HepG2 (cell line): ENCODE data around the gene DUSP15. TPM values are rescaled to one million over a fixed set of nuclear protein-coding genes. Genes with fewer than 3 reads are reported as not detected.

Experiments used
- CBX5 ChIP-seq: sonication (generic); formaldehyde crosslinking; IDR thresholded peaks from 2 replicates; pipeline ENCODE4 v1.4.0; 2020; ENCODE audit warnings: missing genetic modification reagents, borderline replicate concordance
- GABPB1 ChIP-seq: IDR thresholded peaks from 2 replicates; pipeline ENCODE4 v1.6.1; 2016; ENCODE audit warnings: mild to moderate bottlenecking, missing genetic modification reagents, moderate library complexity, missing compliant biosample characterization
- IRF1 ChIP-seq: sonication (generic); formaldehyde crosslinking; IDR thresholded peaks from 2 replicates; pipeline ENCODE4 v1.4.0; 2020; ENCODE audit warnings: low read depth, mild to moderate bottlenecking, missing genetic modification reagents
- KLF15 ChIP-seq: sonication (generic); formaldehyde crosslinking; IDR thresholded peaks from 2 replicates; pipeline ENCODE4 v1.8.1; 2023; ENCODE audit warnings: borderline replicate concordance, mild to moderate bottlenecking, inconsistent platforms, missing genetic modification reagents, mixed read lengths
- SALL1 ChIP-seq: sonication (generic); formaldehyde crosslinking; IDR thresholded peaks from 2 replicates; pipeline ENCODE4 v1.8.0; 2022; ENCODE audit warnings: mild to moderate bottlenecking, missing genetic modification reagents
- SMAD1 ChIP-seq: sonication (generic); formaldehyde crosslinking; IDR thresholded peaks from 2 replicates; pipeline ENCODE4 v1.4.0; 2020; ENCODE audit warnings: missing genetic modification reagents, low read depth, mild to moderate bottlenecking, borderline replicate concordance
- SMC3 ChIP-seq: IDR thresholded peaks from 2 replicates; pipeline ENCODE4 v1.6.1; 2011; ENCODE audit warnings: low read length, improper control_type of control experiment
- STAT5B ChIP-seq: sonication (generic); formaldehyde crosslinking; IDR thresholded peaks from 2 replicates; pipeline ENCODE4 v1.4.0; 2020; ENCODE audit warnings: missing genetic modification reagents
- UBTF ChIP-seq: sonication (generic); formaldehyde crosslinking; IDR thresholded peaks from 2 replicates; pipeline ENCODE4 v1.4.0; 2020; ENCODE audit warnings: mild to moderate bottlenecking, missing genetic modification reagents
- ZMYM3 ChIP-seq: sonication (generic); formaldehyde crosslinking; IDR thresholded peaks from 2 replicates; pipeline ENCODE4 v1.5.1; 2020; ENCODE audit warnings: mild to moderate bottlenecking, missing genetic modification reagents
- ZNF235 ChIP-seq: sonication (generic); formaldehyde crosslinking; IDR thresholded peaks from 2 replicates; pipeline ENCODE4 v1.8.1; 2023; ENCODE audit warnings: mild to moderate bottlenecking, missing genetic modification reagents, borderline replicate concordance
- ZNF513 ChIP-seq: sonication (generic); formaldehyde crosslinking; conservative IDR thresholded peaks from 2 replicates; pipeline ENCODE4 v1.5.0; 2020; ENCODE audit warnings: missing genetic modification reagents
- ZNF687 ChIP-seq: sonication (generic); formaldehyde crosslinking; IDR thresholded peaks from 2 replicates; pipeline ENCODE4 v1.5.1; 2020; ENCODE audit warnings: mild to moderate bottlenecking, missing genetic modification reagents, moderate library complexity
- ZNF704 ChIP-seq: sonication (generic); formaldehyde crosslinking; IDR thresholded peaks from 2 replicates; pipeline ENCODE4 v1.8.1; 2023; ENCODE audit warnings: mild to moderate bottlenecking, inconsistent platforms, moderate library complexity, missing genetic modification reagents, borderline replicate concordance
- polyA plus RNA-seq, 8 experiments: library from polyadenylated mRNA; depleted of rRNA in 3 of 8; stranded (reverse) in 7 of 8; unstranded in 1 of 8; fragments of >200 nt; fragmentation: Illumina TruSeq in 4 of 8; extraction: Trizol in 4 of 8; gene quantifications; 2 replicates each; pipeline versions ENCODE4 v1.2.1 to v1.2.3, GENCODE V29; 2011 to 2016; ENCODE audit warnings: low read depth in 4 of 8, missing spikeins in 1 of 8, mixed read lengths in 1 of 8; ENCODE audit not compliant: insufficient read depth in 1 of 8
- total RNA-seq, 5 experiments: library from RNA; depleted of rRNA; stranded (reverse); fragments of >200 nt; fragmentation: Illumina TruSeq; extraction: Trizol; gene quantifications; 2 replicates each; pipeline ENCODE4 v1.2.3, GENCODE V29; 2016; ENCODE audit warnings: low read depth in 1 of 5

Gene DUSP15
- total and polyA plus RNA-seq, 2 of the 13 experiments (the other 11 are each of a cell fraction or from before 2014, with no cell fraction given): 0.17 to 0.93 TPM

DNA sequence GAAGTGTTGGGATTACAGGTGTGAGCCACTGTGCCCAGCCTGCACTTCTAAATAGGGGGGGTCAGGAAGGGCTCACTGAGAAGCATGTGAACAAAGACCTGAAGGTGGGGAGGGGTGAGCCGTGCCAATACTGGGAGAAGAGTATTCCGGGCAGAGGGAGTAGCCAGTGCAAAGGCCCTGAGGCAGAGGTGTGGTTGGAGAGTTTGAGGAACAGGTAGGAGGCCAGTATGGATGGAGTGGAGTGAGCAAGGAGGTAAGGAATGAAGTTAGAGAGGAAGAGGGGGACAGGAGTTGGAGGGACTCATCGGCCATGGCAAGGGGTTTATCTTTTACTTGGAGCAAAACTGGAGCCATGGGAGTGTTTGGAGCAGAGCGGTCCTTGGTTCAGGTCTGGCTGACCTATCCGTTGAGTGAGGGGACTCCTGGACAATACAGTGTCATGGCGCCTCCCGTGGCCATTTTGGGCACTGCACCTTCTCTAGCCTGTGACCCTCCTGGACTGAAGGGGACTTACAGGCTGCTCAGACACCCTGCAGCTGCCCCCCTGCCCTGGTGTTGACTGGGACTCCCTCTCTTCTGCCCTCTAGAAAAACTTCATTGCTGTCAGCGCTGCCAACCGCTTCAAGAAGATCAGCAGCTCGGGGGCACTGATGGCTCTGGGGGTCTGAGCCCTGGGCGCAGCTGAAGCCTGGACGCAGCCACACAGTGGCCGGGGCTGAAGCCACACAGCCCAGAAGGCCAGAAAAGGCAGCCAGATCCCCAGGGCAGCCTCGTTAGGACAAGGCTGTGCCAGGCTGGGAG lies 37.0 kb downstream of the DUSP15 start (continued):
- TF ChIP-seq UBTF (CRISPR knock-in tag) (0 out of 2 replicates have a peak, but pooled peaks have one; percentile 28), ZNF513 (no peak), CBX5 (peak; percentile 24; the same call in 1 of the 2 replicates), ZMYM3 (0 out of 2 replicates have a peak, but pooled peaks have one; percentile 21), SMAD1 (CRISPR knock-in tag) (0 out of 2 replicates have a peak, but pooled peaks have one; percentile 30), ZNF704 (0 out of 2 replicates have a peak, but pooled peaks have one; percentile 15), ZNF235 (CRISPR knock-in tag) (0 out of 2 replicates have a peak, but pooled peaks have one; percentile 33), SALL1 (0 out of 2 replicates have a peak, but pooled peaks have one; percentile 14), SMC3 (peak; percentile 22; the same call in 1 of the 2 replicates), ZNF687 (CRISPR knock-in tag) (peak; percentile 30; the same call in 1 of the 2 replicates), STAT5B (CRISPR knock-in tag) (no peak), GABPB1 (CRISPR knock-in tag) (peak; percentile 19; the same call in 1 of the 2 replicates), IRF1 (CRISPR knock-in tag) (0 out of 2 replicates have a peak, but pooled peaks have one; percentile 29), KLF15 (no peak)
